GM23338 (cell line): ENCODE measurements around the gene TDRD7. TPM values are rescaled to one million over a fixed set of nuclear protein-coding genes. Genes with fewer than 3 reads are reported as not detected.

Experiments
- ATAC-seq: fragments of 200-7000 bp; cut with Tn5 transposase; 3 replicates; pipeline ENCODE4 v1.9.1; 2020
- DNase-seq: peaks from one replicate; pipeline ENCODE4 v3.0.0-alpha.2; 2015; ENCODE audit warnings: low spot score
- H2AFZ ChIP-seq: fragments of 200-600 bp; sonication (generic); 2 replicates; pipeline ENCODE4 v1.8.0; 2016; ENCODE audit warnings: antibody characterized with exemption, mild to moderate bottlenecking, moderate library complexity
- H3F3A ChIP-seq: fragments of 200-600 bp; sonication (generic); replicated peaks from 2 replicates; pipeline ENCODE4 v1.8.0; 2017; ENCODE audit warnings: antibody characterized with exemption, mixed run types, low read depth
- H3K27ac ChIP-seq: fragments of 200-600 bp; sonication (generic); 2 replicates; pipeline ENCODE4 v1.6.1; 2016; ENCODE audit warnings: low read depth
- H3K27me3 ChIP-seq: fragments of 200-600 bp; sonication (generic); 2 replicates; pipeline ENCODE4 v1.8.0; 2016; ENCODE audit warnings: mild to moderate bottlenecking, mixed run types, moderate library complexity; ENCODE audit not compliant: insufficient read depth
- H3K36me3 ChIP-seq: fragments of 200-600 bp; sonication (generic); 2 replicates; pipeline ENCODE4 v1.8.0; 2016; ENCODE audit warnings: mild to moderate bottlenecking; ENCODE audit not compliant: insufficient read depth
- H3K4me1 ChIP-seq: fragments of 200-600 bp; sonication (generic); 2 replicates; pipeline ENCODE4 v1.8.0; 2016; ENCODE audit warnings: mild to moderate bottlenecking, moderate library complexity; ENCODE audit not compliant: insufficient read depth
- H3K4me2 ChIP-seq: fragments of 200-600 bp; sonication (generic); 2 replicates; pipeline ENCODE4 v1.7.1; 2017; ENCODE audit warnings: mixed run types
- H3K4me3 ChIP-seq: fragments of 200-600 bp; sonication (generic); 2 replicates; pipeline ENCODE4 v1.6.1; 2016; ENCODE audit warnings: mixed run types
- H3K79me2 ChIP-seq: fragments of 200-600 bp; sonication (generic); replicated peaks from 2 replicates; pipeline ENCODE4 v1.8.0; 2017; ENCODE audit warnings: mild to moderate bottlenecking; ENCODE audit not compliant: insufficient read depth
- H3K9me2 ChIP-seq: fragments of 200-600 bp; sonication (generic); 2 replicates; pipeline ENCODE4 v1.8.0; 2017; ENCODE audit not compliant: insufficient read depth
- H4K20me1 ChIP-seq: fragments of 200-600 bp; sonication (generic); replicated peaks from 2 replicates; pipeline ENCODE4 v1.8.0; 2017; ENCODE audit warnings: mild to moderate bottlenecking; ENCODE audit not compliant: insufficient read depth
- H3K27ac Mint-ChIP-seq: 2 replicates; pipeline ENCODE4 v1.8.0; 2020; ENCODE audit warnings: inconsistent platforms, mild to moderate bottlenecking, moderate library complexity, mixed read lengths
- H3K27me3 Mint-ChIP-seq: 3 replicates; pipeline ENCODE4 v1.8.0; 2022; ENCODE audit warnings: low read depth, mild to moderate bottlenecking, moderate library complexity, mixed read lengths, inconsistent platforms; ENCODE audit not compliant: insufficient read depth, poor library complexity
- H3K36me3 Mint-ChIP-seq: 3 replicates; pipeline ENCODE4 v1.8.0; 2021; ENCODE audit warnings: low read depth, mild to moderate bottlenecking, inconsistent platforms, moderate library complexity, mixed read lengths
- H3K4me1 Mint-ChIP-seq: 3 replicates; pipeline ENCODE4 v1.8.0; 2020; ENCODE audit warnings: mild to moderate bottlenecking, inconsistent platforms, mixed read lengths
- H3K4me3 Mint-ChIP-seq: 3 replicates; pipeline ENCODE4 v1.8.0; 2021; ENCODE audit warnings: moderate library complexity, mild to moderate bottlenecking, inconsistent platforms, mixed read lengths
- H3K9me3 Mint-ChIP-seq: 3 replicates; pipeline ENCODE4 v1.8.0; 2020; ENCODE audit warnings: moderate library complexity, mild to moderate bottlenecking, inconsistent platforms, mixed read lengths
- EZH2 ChIP-seq: fragments of 200-600 bp; sonication (generic); IDR thresholded peaks from one replicate; pipeline ENCODE4 v1.8.0; 2017; ENCODE audit warnings: antibody characterized with exemption, mild to moderate bottlenecking, low read depth; ENCODE audit not compliant: unreplicated experiment
- JUNB ChIP-seq: IDR thresholded peaks from one replicate; pipeline ENCODE4 v1.6.1; 2016; ENCODE audit warnings: antibody characterized with exemption; ENCODE audit not compliant: unreplicated experiment
- ZNF331 ChIP-seq: fragments of 250-450 bp; sonication (Bioruptor Pico); IDR thresholded peaks from 2 replicates; pipeline ENCODE4 v1.5.0; 2020; ENCODE audit warnings: low read depth, mild to moderate bottlenecking, moderate library complexity
- polyA plus RNA-seq: library from polyadenylated mRNA; unstranded; fragments of >200 nt; fragmentation: Nextera tagmentation; extraction: Ambion mirVana; gene quantifications from 2 replicates; pipeline ENCODE4 v1.2.1, GENCODE V29; 2016
- total RNA-seq: library from RNA; depleted of rRNA; stranded (reverse); fragments of >200 nt; shearing (Covaris generic); gene quantifications from 2 replicates; pipeline ENCODE4 v1.2.3, GENCODE V29; 2014
- TF ChIP-seq, protein P1 (sequence below), 2 experiments: fragments of 200-600 bp in 1 of 2; sonication (generic) in 1 of 2; conservative IDR thresholded peaks; 2 replicates each; pipeline versions ENCODE4 v1.5.1 to v1.6.1; 2016 to 2017; ENCODE audit warnings: antibody characterized with exemption in 2 of 2, low read depth in 2 of 2, mild to moderate bottlenecking in 2 of 2, moderate library complexity in 1 of 2
- TF ChIP-seq, protein P2 (sequence below): IDR thresholded peaks from 2 replicates; pipeline ENCODE4 v1.6.1; 2016; ENCODE audit warnings: antibody characterized with exemption

Gene TDRD7
- total and polyA plus RNA-seq, 2 experiments from 2014 or later = 1.7 to 3.1 TPM

DNA sequence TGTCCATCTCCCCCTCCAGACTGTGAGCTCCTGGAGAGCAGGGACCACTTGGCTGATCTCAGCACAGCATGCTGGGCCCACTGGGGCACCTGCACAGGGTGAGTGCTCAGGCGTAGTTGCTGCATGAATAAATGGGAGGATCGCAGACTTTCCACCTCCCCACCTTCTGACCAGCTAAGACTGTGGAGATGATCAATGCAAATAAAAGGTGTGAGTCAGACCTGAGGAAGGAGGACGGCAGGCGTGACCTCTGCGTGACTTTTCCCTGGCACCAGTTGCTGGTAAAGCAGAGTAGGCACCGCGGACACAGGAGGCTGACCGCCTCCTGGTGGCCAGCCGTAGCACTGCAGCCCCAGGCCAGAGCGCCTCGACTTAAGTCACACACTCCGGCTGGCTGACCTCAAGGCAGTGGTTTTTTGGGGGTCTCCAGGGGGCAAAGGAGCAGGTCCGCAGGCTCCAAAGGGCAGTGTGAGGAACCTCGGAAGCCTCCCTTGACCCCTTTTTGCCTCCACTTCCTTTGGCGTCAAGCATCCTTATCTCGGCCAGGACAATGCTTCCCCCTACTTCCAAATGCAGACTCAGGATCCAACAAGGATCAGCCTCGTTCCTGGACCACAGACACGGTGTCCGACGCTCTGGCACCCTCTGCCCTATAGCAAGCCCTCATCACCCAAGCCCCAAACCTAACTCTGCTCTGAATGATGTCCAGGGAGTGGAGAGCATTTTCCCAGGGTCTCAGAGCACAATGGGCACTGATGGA, 12.7 kb upstream of the TDRD7 start:
- Histone ChIP-seq H3K36me3 (no peaks in the 10 kb centered on the region), H3K79me2 (no peaks in the 10 kb centered on the region), H3F3A (no peaks in the 10 kb centered on the region), H4K20me1 (no peaks in the 10 kb centered on the region), H3K4me2 (no peak overlapping the region), H3K27ac (no peak overlapping the region), H3K27me3 (no peaks in the 10 kb centered on the region), H3K4me1 (no peaks in the 10 kb centered on the region), H2AFZ (peak overlapping the region; percentile 95), H3K9me2 (no peaks in the 10 kb centered on the region), H3K4me3 (no peak overlapping the region)
- Mint-ChIP-seq H3K27me3 (no peaks in the 10 kb centered on the region), H3K9me3 (peaks cover 3% of the 10 kb centered on the region; the same call in 1 of the 3 replicates), H3K27ac (no peak overlapping the region), H3K36me3 (no peaks in the 10 kb centered on the region), H3K4me1 (peaks cover 5% of the 10 kb centered on the region), H3K4me3 (no peak overlapping the region)
- TF ChIP-seq, protein P1, sequence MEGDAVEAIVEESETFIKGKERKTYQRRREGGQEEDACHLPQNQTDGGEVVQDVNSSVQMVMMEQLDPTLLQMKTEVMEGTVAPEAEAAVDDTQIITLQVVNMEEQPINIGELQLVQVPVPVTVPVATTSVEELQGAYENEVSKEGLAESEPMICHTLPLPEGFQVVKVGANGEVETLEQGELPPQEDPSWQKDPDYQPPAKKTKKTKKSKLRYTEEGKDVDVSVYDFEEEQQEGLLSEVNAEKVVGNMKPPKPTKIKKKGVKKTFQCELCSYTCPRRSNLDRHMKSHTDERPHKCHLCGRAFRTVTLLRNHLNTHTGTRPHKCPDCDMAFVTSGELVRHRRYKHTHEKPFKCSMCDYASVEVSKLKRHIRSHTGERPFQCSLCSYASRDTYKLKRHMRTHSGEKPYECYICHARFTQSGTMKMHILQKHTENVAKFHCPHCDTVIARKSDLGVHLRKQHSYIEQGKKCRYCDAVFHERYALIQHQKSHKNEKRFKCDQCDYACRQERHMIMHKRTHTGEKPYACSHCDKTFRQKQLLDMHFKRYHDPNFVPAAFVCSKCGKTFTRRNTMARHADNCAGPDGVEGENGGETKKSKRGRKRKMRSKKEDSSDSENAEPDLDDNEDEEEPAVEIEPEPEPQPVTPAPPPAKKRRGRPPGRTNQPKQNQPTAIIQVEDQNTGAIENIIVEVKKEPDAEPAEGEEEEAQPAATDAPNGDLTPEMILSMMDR (conservative IDR thresholded peaks at IDR 0.05; ENCODE audit: low read depth in 2 of 2) = peak; percentile 89 to 96
- TF ChIP-seq ZNF331 (CRISPR knock-in tag) = no peak
- DNase-seq (peak; percentile 85), ATAC-seq (peak; percentile 92)

GRCh38 chr9:97403746-97404316, 8.1 kb upstream of the TDRD7 start:
- H3K9me2 ChIP-seq = no peaks in the 10 kb centered on the region
- H3F3A ChIP-seq = no peaks in the 10 kb centered on the region
- H3K4me1 Mint-ChIP-seq = peaks cover 20% of the 10 kb centered on the region
- H3K36me3 Mint-ChIP-seq = no peaks in the 10 kb centered on the region
- H3K27ac Mint-ChIP-seq = no peak overlapping the region
- H3K27ac ChIP-seq = no peak overlapping the region
- peaks cover 3% of the 10 kb centered on the region; the same call in 1 of the 3 replicates for H3K9me3 Mint-ChIP-seq
- no peak overlapping the region for H3K4me3 ChIP-seq
- no peak for DNase-seq
- H3K27me3 Mint-ChIP-seq = peaks cover 2% of the 10 kb centered on the region
- TF ChIP-seq, protein P2, sequence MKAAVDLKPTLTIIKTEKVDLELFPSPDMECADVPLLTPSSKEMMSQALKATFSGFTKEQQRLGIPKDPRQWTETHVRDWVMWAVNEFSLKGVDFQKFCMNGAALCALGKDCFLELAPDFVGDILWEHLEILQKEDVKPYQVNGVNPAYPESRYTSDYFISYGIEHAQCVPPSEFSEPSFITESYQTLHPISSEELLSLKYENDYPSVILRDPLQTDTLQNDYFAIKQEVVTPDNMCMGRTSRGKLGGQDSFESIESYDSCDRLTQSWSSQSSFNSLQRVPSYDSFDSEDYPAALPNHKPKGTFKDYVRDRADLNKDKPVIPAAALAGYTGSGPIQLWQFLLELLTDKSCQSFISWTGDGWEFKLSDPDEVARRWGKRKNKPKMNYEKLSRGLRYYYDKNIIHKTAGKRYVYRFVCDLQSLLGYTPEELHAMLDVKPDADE = no peak
- no peak for TF ChIP-seq EZH2
- TF ChIP-seq JUNB = no peak
- TF ChIP-seq, protein P1 (conservative IDR thresholded peaks at IDR 0.05; ENCODE audit: low read depth in 2 of 2) = no peak
- no peak overlapping the region for H3K4me2 ChIP-seq
- H3K79me2 ChIP-seq = no peaks in the 10 kb centered on the region
- ATAC-seq = no peak
- no peaks in the 10 kb centered on the region for H3K27me3 ChIP-seq
- no peaks in the 10 kb centered on the region for H3K36me3 ChIP-seq
- no peaks in the 10 kb centered on the region for H4K20me1 ChIP-seq
- no peaks in the 10 kb centered on the region for H3K4me1 ChIP-seq
- H3K4me3 Mint-ChIP-seq = no peak overlapping the region; the same call in 2 of the 3 replicates
- H2AFZ ChIP-seq = no peak overlapping the region
